Small intestine (tissue), 7 donors: ENCODE results near the gene PRKAG1. TPM values are rescaled to one million over a fixed set of nuclear protein-coding genes. Genes with fewer than 3 reads are reported as not detected.

Source experiments
- DNase-seq, 2 donors: peaks; one replicate each; pipeline versions ENCODE4 v3.0.0 to v3.0.0-alpha.2; 2013
- FAIRE-seq: peaks from 2 replicates; lab custom pipeline; 2012; peaks lifted over from hg19 to GRCh38; lab: Jason Lieb, UNC
- H3K27ac ChIP-seq, 3 donors: one replicate each; pipeline ENCODE4 v1.5.1; 2013; ENCODE audit warnings: low read length in 2 of 3, mild to moderate bottlenecking in 2 of 3, control low read depth in 1 of 3, inconsistent platforms in 1 of 3, low read depth in 1 of 3, moderate library complexity in 1 of 3
- H3K27me3 ChIP-seq, 3 donors: one replicate each; pipeline ENCODE4 v1.6.1; 2013; ENCODE audit warnings: low read length in 3 of 3, inconsistent platforms in 1 of 3; ENCODE audit not compliant: control insufficient read depth in 3 of 3, insufficient read depth in 3 of 3
- H3K36me3 ChIP-seq, 3 donors: one replicate each; pipeline ENCODE4 v1.6.1; 2013; ENCODE audit warnings: low read length in 3 of 3, inconsistent platforms in 1 of 3, low read depth in 1 of 3, mild to moderate bottlenecking in 1 of 3, moderate library complexity in 1 of 3; ENCODE audit not compliant: control insufficient read depth in 3 of 3, insufficient read depth in 2 of 3
- H3K4me1 ChIP-seq, 3 donors: one replicate each; pipeline ENCODE4 v1.6.1; 2013; ENCODE audit warnings: low read length in 2 of 3, inconsistent platforms in 1 of 3, low read depth in 1 of 3, mild to moderate bottlenecking in 1 of 3, moderate library complexity in 1 of 3; ENCODE audit not compliant: control insufficient read depth in 3 of 3, insufficient read depth in 2 of 3
- H3K4me3 ChIP-seq, 3 donors: one replicate each; pipeline ENCODE4 v1.5.1; 2013; ENCODE audit warnings: low read length in 3 of 3, control low read depth in 1 of 3, inconsistent platforms in 1 of 3, low read depth in 1 of 3, mild to moderate bottlenecking in 1 of 3, moderate library complexity in 1 of 3
- H3K9me3 ChIP-seq, 2 donors: one replicate each; pipeline ENCODE4 v1.6.1; 2013; ENCODE audit warnings: low read depth in 1 of 2, low read length in 1 of 2; ENCODE audit not compliant: control insufficient read depth in 2 of 2, insufficient read depth in 1 of 2
- WGBS, 3 donors: extraction: QIAGEN DNeasy Blood & Tissue Kit; methylation state at CpG; one replicate each; pipeline ENCODE4 v1.1.7; 2013; 5-methylcytosine and 5-hydroxymethylcytosine counted together
- polyA plus RNA-seq, 4 donors: library from polyadenylated mRNA; stranded (reverse) in 3 of 4; unstranded in 1 of 4; fragments of 200-250 nt in 3 of 4; fragments of 120-200 nt in 1 of 4; gene quantifications; one replicate each; pipeline versions ENCODE4 v1.2.1 to v1.2.3, GENCODE V29; 2013
- donor health status: healthy with polysubstance abuse.
- donor health status: control.
- donor health status: control.
- donor health status: Bipolar disorder and iron deficiency.
- donor health status: healthy.

Gene PRKAG1
- polyA plus RNA-seq, 4 donors, result 50.0 to 69.7 (median 60.6) TPM

DNA sequence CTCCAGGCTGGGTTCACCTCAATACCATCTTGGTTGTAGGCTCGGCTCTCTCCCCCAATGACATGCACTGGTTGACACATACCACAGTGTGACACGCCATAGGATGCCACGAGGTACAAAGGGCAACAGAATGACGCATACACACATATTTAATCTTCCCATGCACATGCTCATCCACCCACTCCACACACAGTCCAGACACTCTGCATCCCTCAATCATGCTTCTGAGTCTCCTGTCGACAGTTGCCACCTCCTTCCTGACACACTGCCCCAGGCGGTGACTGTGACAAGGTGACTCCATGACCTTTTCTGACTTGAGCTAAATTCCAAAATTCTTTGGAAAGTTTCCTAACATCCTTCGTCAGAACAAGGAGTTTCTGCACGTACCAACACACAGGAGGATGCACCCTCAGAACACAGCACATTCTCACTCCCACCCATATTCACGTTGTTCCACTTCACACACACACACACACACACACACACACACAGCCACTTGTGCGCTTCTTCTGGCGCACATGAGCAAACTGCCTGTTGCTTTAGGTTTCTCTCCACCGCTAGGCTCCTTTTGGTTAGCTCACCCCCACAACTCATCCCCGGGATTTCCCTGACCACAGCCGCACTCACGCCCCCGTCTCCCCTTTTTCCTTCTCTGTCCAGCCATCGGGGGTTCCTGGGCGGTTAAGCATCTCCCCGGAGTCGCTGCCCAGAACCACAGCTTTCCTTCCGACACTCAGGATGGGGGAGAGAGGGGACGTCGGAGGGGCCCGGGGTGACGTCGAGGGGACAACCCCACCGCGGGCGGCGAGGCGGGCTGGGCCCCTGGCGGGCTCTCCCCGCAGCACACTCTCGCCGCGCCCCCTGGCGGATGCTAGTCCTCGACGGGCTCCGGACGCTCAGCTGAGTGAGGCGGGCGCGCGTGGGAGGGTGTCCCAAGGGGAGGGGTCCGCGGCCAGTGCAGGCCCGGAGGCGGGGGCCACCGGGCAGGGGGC is 41.0 kb downstream of the PRKAG1 start:
- Histone ChIP-seq H3K27ac (no peak overlapping the region), H3K36me3 (no peaks in the 10 kb centered on the region), H3K4me3 (peak overlapping the region in 1 of 3 donors; percentile 46), H3K4me1 (peaks cover 0 to 40% (median 4%) of the 10 kb centered on the region in 3 donors), H3K27me3 (peaks cover 0 to 98% (median 27%) of the 10 kb centered on the region in 3 donors), H3K9me3 (peaks cover 0 to 8% of the 10 kb centered on the region in 2 donors)
- DNase-seq, result peak; percentile 76 to 78
- WGBS, 3 donors, result 7% methylated on average over 39 to 50 of the region's 50 CpGs
- FAIRE-seq, result no peak

DNA sequence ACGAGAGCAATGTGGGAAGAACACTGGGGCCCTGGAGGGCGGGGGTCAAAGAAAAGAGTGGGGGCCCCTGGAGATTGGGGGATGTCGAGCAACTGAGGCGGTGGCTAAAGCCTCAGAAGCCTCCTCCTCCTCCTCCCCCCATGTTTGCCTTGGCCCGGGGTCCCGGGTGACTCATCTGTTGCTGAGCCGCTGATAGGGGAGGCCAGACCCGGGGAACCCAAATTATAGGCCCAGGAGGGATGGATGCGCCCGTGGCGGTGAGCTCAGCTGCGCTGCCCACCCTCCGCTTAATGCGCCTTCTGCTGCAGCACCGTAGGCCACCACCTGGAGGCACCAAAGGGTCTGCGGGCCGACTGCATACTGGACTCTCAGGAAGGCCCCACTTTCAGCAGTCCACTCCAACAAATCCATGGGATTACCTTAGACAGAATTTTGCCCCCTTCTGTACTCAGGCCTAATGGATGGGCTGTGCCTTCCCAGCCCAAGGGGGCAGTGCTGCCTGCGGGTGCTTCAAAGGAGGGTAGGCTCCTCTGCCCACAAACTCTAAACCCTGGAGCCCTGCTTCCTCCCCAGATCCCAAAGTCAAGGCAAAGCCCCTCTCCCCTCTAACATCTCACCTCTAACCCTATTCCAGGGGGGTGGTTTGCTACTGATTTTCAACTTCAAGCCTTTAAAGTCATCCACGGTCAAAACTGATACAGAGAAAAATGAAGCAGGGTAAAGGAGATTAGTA is 44.5 kb downstream of the PRKAG1 start:
- no peak overlapping the region for H3K4me3 ChIP-seq
- no peaks in the 10 kb centered on the region for H3K36me3 ChIP-seq
- peaks cover 0 to 6% of the 10 kb centered on the region in 2 donors for H3K9me3 ChIP-seq
- peak; percentile 23 to 70 for DNase-seq
- 10 to 23% (median 13%) methylated on average over 14 to 19 of the region's 19 CpGs for WGBS, 3 donors
- peaks cover 0 to 97% (median 48%) of the 10 kb centered on the region in 3 donors for H3K27me3 ChIP-seq
- H3K4me1 ChIP-seq, result peaks cover 3 to 40% (median 3%) of the 10 kb centered on the region in 3 donors
- FAIRE-seq, result no peak
- no peak overlapping the region for H3K27ac ChIP-seq

DNA sequence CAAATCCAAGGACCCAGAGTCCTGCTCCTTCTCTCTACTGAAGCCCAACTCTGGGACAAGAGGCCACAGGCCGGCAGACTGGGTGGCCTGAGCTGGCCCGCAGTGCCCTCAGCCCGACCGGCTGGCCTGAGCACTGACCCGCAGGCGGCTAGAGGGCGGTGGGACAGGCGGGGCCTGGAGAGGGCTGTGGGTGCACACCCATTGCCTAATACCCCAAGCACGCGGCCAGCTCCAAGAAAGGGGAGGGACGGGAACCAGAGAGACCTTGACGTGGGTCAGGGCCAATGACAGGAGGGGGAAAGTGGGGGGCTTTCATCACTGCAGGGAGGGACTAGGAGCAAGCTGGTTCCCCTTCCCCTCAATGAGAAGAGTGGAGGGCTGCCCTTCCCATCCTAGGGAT is 45.0 kb downstream of the PRKAG1 start:
- FAIRE-seq (no peak), DNase-seq (no peak)
- Histone ChIP-seq H3K9me3 (peaks cover 0 to 5% of the 10 kb centered on the region in 2 donors), H3K27ac (no peak overlapping the region), H3K27me3 (peaks cover 0 to 97% (median 46%) of the 10 kb centered on the region in 3 donors), H3K36me3 (no peaks in the 10 kb centered on the region), H3K4me1 (peaks cover 2 to 36% (median 3%) of the 10 kb centered on the region in 3 donors), H3K4me3 (no peak overlapping the region)
- 12 to 19% (median 17%) methylated on average over 12 of the region's 12 CpGs for WGBS, 3 donors

DNA sequence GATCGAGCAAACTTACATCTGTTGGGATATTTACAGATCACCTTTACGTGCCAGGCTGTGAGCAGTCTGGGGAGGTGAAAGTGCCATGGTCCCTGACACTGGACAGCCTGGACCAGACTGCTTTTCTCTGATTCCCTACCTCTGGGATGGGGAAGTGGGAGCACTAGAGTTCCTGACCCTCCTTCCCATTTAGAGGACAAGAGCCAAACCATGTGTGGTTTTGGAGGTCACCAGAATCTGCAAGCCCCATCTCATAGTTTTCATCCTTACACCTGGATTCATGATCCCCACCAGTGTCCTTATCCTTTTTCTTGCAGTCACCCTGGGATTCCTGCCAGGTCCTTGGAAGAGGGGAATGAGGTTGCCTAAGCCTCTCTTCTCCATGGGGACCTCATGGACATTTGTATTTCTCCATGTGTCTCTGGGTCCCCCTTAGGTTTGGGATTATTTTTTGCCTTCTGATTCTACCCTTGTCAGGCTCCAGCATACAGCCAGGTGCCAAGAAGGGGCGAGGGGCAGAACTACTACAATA is 45.6 kb downstream of the PRKAG1 start:
- 7 to 21% (median 12%) methylated on average over 3 of the region's 3 CpGs for WGBS, 3 donors
- no peak for DNase-seq
- H3K36me3 ChIP-seq, result no peaks in the 10 kb centered on the region
- peaks cover 0 to 97% (median 46%) of the 10 kb centered on the region in 3 donors for H3K27me3 ChIP-seq
- no peak overlapping the region for H3K4me3 ChIP-seq
- no peak for FAIRE-seq
- no peak overlapping the region for H3K27ac ChIP-seq
- peaks cover 0 to 5% of the 10 kb centered on the region in 2 donors for H3K9me3 ChIP-seq
- peaks cover 2 to 35% (median 3%) of the 10 kb centered on the region in 3 donors for H3K4me1 ChIP-seq

DNA sequence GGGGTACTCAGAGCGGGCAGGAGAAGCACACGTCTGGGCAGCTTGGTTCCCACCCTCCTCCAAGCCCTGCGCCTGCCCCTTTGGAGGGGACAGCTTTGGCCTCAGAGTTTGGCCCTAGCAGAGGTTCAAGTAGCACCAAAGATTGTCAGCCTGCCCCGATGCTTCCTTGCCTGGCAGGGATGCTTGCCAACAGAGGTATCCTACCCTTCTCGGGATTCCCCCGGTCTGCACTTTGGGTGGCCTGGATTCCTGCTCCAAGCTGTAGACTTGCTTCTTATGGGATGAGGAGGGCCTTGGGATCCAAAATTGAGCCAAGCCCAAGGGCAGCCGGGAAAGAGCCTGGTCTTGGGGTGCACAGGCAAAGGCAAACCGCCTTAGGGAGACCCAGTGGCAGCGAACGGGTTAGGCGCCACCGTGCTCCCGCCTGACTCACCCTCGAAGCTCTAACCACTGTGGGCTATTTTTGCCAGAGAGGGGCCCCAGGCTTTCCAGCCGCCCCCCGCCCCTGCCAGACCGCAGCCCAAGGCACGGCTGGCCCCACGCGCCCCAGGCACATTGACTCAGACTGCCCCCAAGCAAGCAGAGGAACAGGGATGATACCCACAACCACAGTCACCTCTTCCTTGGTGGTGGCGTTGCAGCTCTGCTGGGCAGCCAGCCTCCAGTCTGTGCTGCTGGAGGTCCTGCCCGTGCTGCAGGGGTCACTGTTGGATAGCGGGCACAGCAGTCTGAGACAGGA is 46.2 kb downstream of the PRKAG1 start:
- Histone ChIP-seq H3K9me3 (peaks cover 0 to under 1% of the 10 kb centered on the region in 2 donors), H3K27me3 (peaks cover 0 to 97% (median 44%) of the 10 kb centered on the region in 3 donors), H3K36me3 (no peaks in the 10 kb centered on the region), H3K4me1 (peaks cover 2 to 29% (median 3%) of the 10 kb centered on the region in 3 donors), H3K4me3 (no peak overlapping the region), H3K27ac (no peak overlapping the region)
- DNase-seq (no peak), FAIRE-seq (no peak)
- WGBS, 3 donors, result 10 to 14% (median 10%) methylated on average over 23 of the region's 23 CpGs

DNA sequence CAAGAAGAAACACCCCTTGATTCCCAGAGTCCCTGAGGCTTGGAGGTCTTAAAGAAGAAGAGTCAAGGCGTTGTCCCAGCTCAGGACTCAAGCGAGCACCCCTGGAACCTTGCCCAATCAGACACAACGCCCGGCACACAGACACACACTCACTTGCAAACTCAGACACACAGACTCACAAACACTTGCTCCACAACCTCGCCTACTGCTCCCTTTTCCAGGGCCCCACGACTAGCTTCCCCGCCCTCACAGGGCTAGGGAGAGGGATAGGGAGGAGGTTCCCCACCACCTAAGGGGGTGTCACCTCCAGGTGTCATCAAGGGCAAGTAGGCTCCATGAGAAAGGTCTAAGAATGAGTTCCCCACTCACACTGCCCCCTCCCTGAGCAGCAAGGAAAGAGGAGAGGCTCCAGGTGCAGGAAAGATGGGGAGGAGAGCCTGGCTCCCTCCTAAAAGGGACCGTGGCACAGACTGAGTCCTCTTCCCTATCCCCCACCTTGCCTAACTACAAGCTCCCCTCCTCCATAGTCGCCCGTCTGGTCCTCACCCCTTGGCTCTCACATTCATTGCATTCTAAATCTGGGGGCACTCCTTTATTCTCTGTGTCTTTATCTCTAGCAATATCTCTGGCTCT is 47.8 kb downstream of the PRKAG1 start:
- H3K9me3 ChIP-seq, result no peaks in the 10 kb centered on the region
- DNase-seq (no peak), FAIRE-seq (no peak)
- peaks cover 2 to 25% (median 3%) of the 10 kb centered on the region in 3 donors for H3K4me1 ChIP-seq
- H3K4me3 ChIP-seq, result no peak overlapping the region
- WGBS, 3 donors, result 16 to 27% (median 21%) methylated on average over 10 of the region's 10 CpGs
- peaks cover 0 to 89% (median 44%) of the 10 kb centered on the region in 3 donors for H3K27me3 ChIP-seq
- no peak overlapping the region for H3K27ac ChIP-seq
- no peaks in the 10 kb centered on the region for H3K36me3 ChIP-seq

DNA sequence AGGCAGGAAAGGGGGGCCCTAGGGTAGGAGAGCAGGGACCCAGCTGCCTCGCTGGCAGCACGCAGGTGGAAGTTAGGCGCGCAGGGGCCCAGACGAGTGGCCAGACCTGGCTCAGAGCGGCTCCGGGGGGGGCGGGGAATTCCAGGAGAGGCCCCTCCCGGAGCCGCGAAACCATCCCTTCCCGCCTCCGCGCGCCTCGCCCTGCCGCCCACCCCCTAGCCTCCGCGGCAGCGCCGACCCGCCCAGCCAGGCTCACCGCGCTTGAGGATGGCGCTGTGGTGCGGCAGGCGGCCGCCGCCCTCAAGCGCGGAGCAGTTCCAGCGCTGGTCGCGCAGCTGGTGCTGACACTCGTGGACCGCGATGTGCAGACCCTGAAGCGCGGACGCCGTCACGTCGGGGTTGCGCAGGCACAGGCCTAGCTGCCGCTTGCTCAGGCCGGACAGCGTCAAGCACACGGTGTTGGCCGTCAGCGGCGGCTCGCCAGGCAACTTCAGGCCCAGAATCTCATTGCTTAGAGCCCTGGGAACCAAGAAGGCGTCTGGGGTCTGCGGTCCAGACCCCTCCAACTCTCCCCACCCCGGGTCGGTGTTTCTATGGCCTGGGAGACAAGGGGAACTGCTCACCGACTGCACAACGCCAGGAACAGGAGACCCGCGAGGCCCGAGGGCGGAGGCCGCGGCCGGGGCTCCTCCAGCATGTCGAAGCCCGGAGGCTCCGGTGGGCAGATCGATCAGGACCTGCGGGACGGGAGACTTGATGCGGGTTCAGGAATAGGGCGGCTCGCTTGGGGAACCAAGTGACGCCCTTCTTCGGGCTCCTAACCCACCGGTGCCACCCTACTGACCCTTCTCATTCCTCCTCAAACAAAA is 48.5 kb downstream of the PRKAG1 start:
- WGBS, 3 donors, result 7 to 12% (median 8%) methylated on average over 62 to 77 of the region's 77 CpGs
- Histone ChIP-seq H3K4me1 (peaks cover 2 to 25% (median 3%) of the 10 kb centered on the region in 3 donors), H3K27ac (no peak overlapping the region), H3K36me3 (no peaks in the 10 kb centered on the region), H3K27me3 (peaks cover 0 to 88% (median 44%) of the 10 kb centered on the region in 3 donors), H3K9me3 (no peaks in the 10 kb centered on the region), H3K4me3 (no peak overlapping the region)
- DNase-seq, result peak in 1 of 2 donors; percentile 61
- FAIRE-seq, result no peak
